Measurements from ENCODE around the gene CENPK. TPM values are rescaled to one million over a fixed set of nuclear protein-coding genes. Genes with fewer than 3 reads are reported as not detected.

Gene CENPK
- total and polyA plus RNA-seq, 10 donors: 7.6 to 16.9 (median 9.6) TPM

- Histone ChIP-seq H3K9me3 (no peaks in the 10 kb centered on the region), H3K36me3 (peaks cover 0 to 1% (median 0%) of the 10 kb centered on the region in 6 donors), H3K27ac (no peak overlapping the region), H3K27me3 (replicated peaks in 1 of 7) (no peaks in the 10 kb centered on the region), H3K4me3 (no peak overlapping the region), H3K4me1 (no peaks in the 10 kb centered on the region)
- TF ChIP-seq POLR2A (IDR thresholded peaks at IDR 0.05) (no peak), POLR2AphosphoS5 (IDR thresholded peaks at IDR 0.05) (no peak), CTCF (IDR thresholded peaks at IDR 0.05 in 8 of 11, conservative IDR thresholded peaks at IDR 0.05 in 3 of 11) (no peak)
- DNase-seq: no peak
- WGBS, 5 donors: 95 to 99% (median 98%) methylated on average over 6 of the region's 6 CpGs
- intact Hi-C loops (cut with DNase I; ENCODE audit: low total_unique reads): no loop called here
Observed at GRCh38 chr5:65535529-65535987, 27.4 kb downstream of the CENPK start.

GRCh38 chr5:65530904-65531303 lies 32.1 kb downstream of the CENPK start:
- intact Hi-C loops (cut with DNase I; ENCODE audit: low total_unique reads): no loop called here
- no peaks in the 10 kb centered on the region for H3K9me3 ChIP-seq
- no peak for TF ChIP-seq POLR2A (IDR thresholded peaks at IDR 0.05)
- TF ChIP-seq CTCF (IDR thresholded peaks at IDR 0.05 in 8 of 11, conservative IDR thresholded peaks at IDR 0.05 in 3 of 11): no peak
- no peak for TF ChIP-seq POLR2AphosphoS5 (IDR thresholded peaks at IDR 0.05)
- DNase-seq: no peak
- H3K4me3 ChIP-seq: no peak overlapping the region
- no peaks in the 10 kb centered on the region for H3K4me1 ChIP-seq
- H3K27me3 ChIP-seq (replicated peaks in 1 of 7): no peaks in the 10 kb centered on the region
- peaks cover 0 to 5% (median 0%) of the 10 kb centered on the region in 6 donors for H3K36me3 ChIP-seq
- 88 to 100% (median 97%) methylated on average over 1 of the region's 1 CpG for WGBS, 5 donors
- no peak overlapping the region for H3K27ac ChIP-seq

- TF ChIP-seq POLR2AphosphoS5 (IDR thresholded peaks at IDR 0.05) (no peak), POLR2A (IDR thresholded peaks at IDR 0.05) (no peak), CTCF (IDR thresholded peaks at IDR 0.05 in 8 of 11, conservative IDR thresholded peaks at IDR 0.05 in 3 of 11) (no peak)
Observed at GRCh38 chr5:65525726-65526125, 37.2 kb downstream of the CENPK start.

GRCh38 chr5:65512170-65512937 lies 50.6 kb downstream of the CENPK start:
- intact Hi-C loops (cut with DNase I; ENCODE audit: low total_unique reads): no loop called here
- no peak for TF ChIP-seq CTCF (IDR thresholded peaks at IDR 0.05 in 8 of 11, conservative IDR thresholded peaks at IDR 0.05 in 3 of 11)
- no peak for TF ChIP-seq POLR2A (IDR thresholded peaks at IDR 0.05)
- TF ChIP-seq POLR2AphosphoS5 (IDR thresholded peaks at IDR 0.05): no peak
- H3K27me3 ChIP-seq (replicated peaks in 1 of 7): no peaks in the 10 kb centered on the region
- no peaks in the 10 kb centered on the region for H3K4me1 ChIP-seq
- H3K9me3 ChIP-seq: no peaks in the 10 kb centered on the region
- 79 to 85% (median 82%) methylated on average over 6 of the region's 6 CpGs for WGBS, 5 donors
- no peak for DNase-seq
- H3K4me3 ChIP-seq: no peak overlapping the region
- H3K27ac ChIP-seq: no peak overlapping the region
- no peaks in the 10 kb centered on the region for H3K36me3 ChIP-seq

More at GRCh38 chr5:65525726-65526125, 37.2 kb downstream of the CENPK start:
- Histone ChIP-seq H3K27ac (no peak overlapping the region), H3K9me3 (no peaks in the 10 kb centered on the region), H3K4me1 (no peaks in the 10 kb centered on the region), H3K36me3 (peaks cover 0 to 10% (median 0%) of the 10 kb centered on the region in 6 donors), H3K4me3 (no peak overlapping the region), H3K27me3 (replicated peaks in 1 of 7) (no peaks in the 10 kb centered on the region)
- 86 to 93% (median 93%) methylated on average over 3 of the region's 3 CpGs for WGBS, 5 donors
- DNase-seq: no peak
- intact Hi-C loops (cut with DNase I; ENCODE audit: low total_unique reads): no loop called here
